Stimulated activated CD4-positive, alpha-beta T cell treated with anti-CD3 and anti-CD28 coated beads, Interleukin-2, amount 100 ng/mL, for 4 hours (primary cell): ENCODE data around the gene KIAA0586.
A peak's percentile ranks its signal among the peaks of the same experiment; 100 is the strongest.
"Not testable (repeated sequence)": the region's sequence is repeated elsewhere in the genome, so short reads cannot be mapped to it uniquely, and the experiment has no call there.

Experiments used
- DNase-seq: peaks from one replicate; pipeline ENCODE4 v3.0.0-alpha.2; 2020; ENCODE audit warnings: low read depth

The KIAA0586 gene

DNA sequence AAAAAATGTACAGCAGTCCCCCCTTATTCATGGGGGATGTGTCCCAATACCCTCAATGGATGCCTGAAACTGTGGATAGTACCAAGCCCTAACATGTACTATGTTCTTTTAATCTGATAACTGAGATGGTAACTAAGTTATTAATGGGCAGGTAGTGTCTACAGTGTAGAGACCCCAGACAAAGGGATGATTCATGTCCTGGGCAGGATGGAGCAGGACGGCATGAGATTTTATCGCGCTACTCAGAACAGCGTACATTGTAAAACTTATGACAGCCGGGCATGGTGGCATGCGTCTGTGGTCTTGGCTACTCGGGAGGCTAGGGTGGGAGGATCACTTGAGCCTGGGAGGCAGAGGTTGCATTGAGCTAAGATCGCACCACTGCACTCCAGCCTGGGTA lies 37.1 kb downstream of the KIAA0586 start:
- DNase-seq: no peak

DNA sequence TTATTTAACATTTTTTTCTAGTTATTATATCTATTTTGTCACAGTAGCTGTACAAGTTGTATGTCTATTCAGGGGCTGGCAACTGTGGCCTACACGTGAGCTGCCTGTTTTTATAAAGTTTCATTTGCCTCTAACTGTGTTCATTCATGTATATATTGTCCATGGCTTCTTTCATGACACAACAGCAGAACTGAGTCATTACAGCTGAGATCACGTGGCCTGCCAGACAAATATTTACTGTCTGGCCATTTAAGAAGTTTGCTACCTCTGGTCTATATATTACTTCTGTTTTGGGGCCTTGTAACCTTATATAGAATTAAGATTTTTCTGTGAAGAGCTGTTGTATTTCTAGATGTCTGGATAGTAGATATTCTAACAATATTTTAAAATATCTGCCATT lies 37.9 kb downstream of the KIAA0586 start:
- no peak for DNase-seq

DNA sequence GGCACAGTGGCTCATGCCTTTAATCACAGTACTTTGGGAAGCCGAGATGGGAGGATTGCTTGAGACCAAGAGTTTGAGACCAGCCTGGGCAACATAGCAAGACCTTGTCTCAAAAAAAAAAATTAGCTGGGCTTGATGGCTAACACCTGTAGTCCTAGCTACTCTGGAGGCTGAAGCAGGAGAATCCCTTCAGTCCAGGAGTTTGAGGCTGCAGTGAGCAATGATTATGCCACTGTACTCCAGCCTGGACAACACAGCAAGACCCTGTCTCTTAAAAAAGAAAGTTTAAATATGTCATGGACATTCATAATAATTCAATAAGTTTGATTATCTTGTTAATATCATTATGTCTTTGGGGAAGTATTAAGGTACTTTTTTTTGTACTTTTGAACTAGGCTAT lies 38.9 kb downstream of the KIAA0586 start:
- DNase-seq: no peak

DNA sequence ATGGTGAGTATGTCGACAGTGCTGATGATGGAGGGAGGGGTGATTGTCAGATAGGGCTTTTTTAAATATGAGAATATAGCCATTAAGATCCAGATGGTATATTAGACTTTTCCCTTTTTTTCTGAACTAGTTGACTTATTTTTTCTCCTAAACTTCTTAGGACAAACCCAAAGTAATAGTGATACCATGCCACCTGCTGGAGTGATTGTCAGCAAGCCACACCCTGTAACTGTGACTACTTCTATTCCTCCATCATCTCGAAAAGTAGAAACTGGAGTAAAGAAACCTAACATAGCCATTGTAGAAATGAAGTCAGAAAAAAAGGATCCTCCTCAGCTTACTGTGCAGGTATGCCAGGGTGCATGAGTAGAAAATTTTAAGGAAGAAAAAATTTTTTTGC lies 40.1 kb downstream of the KIAA0586 start:
- DNase-seq: no peak

DNA sequence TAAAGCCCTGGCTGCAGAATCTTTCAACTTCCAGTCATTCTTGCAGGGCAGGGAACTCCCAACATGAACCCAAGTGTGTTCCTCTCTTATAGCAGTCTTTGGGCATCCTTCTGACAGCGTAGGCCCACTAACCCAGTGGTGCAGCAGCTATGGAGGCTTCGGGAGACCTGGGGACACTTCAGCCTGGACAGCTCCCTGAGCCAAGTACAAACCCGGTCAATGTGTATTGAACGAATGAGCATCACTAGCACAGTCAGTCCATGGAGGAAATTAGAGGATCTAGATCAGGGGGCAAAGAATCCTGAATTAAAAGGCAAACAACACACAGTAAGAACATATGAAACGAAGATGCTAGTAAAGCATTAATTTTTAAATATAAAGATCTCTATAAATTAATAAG lies 41.8 kb downstream of the KIAA0586 start:
- no peak for DNase-seq

DNA sequence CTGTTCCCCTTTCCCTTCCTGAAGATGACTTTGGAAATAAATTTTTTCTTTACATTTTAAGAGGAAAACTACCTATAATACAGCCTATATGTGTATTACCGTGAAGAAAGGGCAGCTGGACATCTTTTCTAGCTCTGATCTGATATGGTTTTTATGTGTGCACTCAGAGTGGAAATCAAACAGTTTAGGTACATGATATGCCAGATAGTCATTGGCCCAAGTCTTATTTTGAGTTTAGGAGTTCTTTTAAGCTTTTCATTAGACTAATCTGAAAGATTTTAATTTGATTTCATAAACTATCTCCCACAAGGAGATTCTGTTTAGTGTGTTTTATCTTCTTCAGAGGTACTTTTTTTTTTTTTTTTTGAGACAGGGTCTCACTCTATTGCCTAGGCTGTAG lies 48.8 kb downstream of the KIAA0586 start:
- no peak for DNase-seq

DNA sequence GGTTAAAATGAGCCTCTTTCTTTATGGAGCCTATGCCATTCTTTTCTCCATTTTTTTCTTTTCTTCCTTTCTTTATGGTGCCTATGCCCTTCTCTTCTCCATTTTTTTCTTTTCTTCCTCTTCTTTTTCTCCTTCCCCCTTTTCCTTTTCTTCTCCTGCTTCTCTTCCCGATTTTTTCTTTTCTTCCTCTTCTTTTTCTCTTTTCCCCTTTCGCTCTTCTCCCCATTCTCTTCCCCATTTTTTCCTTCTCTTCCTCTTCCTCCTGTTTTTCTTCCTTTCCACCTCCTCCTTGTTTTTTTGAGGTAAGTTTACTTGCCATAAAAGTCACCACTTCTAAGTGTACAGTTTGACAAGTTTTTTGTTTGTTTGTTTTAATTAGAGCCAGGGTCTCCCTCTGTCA lies 50.1 kb downstream of the KIAA0586 start:
- no peak for DNase-seq

DNA sequence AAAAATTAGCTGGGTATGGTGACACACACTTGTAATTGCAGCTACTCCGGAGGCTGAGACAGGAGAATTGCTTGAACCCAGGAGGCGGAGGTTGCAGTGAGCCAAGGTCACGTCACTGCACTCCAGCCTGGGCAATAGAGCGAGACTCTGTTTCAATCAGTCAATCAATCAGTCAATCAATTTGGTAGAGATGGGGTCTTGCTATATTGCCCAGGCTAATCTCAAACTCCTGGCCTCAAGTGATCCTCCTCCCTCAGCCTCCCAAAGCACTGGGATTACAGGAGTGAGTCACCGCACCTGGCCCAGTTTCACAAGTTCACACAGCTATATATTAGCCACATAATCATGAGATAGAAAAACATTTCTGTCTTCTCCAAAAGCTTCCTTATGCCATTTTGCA lies 50.8 kb downstream of the KIAA0586 start:
- DNase-seq: not testable (repeated sequence)

DNA sequence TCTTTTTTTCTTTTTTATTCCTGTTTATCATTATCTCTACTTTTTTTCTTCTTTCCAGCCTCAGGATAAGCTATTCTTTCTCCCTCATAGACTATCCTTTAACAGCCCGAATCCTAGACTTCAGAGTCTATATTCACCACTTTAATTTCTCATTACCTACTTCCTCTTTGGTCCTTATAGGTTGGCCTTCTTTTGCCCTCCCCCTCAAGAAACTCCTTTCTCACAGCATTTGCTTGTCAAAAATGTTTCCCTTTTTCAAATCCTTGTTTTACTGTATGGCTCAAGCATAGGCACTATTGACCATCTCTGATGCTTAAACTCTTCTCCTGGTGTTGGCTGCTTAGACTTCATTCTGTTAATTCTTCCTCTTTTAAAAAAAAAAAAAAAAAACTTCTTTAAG lies 52.5 kb downstream of the KIAA0586 start:
- no peak for DNase-seq

DNA sequence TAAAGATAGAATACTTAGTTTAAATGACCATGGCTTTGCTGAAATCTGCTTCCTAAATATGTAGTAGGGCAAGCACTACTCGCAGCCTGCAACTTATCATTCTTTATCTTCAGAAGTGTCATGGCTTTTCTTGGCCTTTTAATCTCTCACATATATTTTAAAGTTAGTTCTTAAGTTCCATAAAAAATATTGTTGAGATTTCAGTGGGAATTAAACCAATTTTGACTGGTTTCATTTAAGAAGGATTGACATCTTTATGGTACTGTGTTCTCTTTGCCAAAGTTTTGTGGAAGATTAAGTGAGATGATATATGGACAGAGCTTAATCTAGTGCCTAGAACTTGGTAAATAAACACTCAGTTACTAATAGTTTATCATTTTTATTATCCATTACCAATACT lies 56.7 kb downstream of the KIAA0586 start:
- DNase-seq: no peak

DNA sequence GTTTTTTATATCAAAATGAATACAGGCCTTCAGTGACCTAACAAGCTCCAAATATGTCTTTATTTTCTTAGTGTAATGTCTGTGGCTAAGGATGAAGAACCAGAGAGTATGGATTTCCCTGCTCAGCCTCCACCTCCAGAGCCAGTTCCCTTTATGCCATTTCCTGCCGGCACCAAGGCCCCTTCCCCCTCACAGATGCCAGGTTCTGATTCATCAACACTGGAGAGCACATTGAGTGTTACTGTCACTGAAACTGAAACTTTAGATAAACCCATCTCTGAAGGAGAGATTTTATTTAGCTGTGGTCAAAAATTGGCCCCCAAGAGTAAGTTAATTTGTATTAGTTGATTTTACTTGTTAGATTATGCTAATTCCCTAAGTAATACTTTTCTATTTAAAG lies 61.0 kb downstream of the KIAA0586 start:
- DNase-seq: no peak

DNA sequence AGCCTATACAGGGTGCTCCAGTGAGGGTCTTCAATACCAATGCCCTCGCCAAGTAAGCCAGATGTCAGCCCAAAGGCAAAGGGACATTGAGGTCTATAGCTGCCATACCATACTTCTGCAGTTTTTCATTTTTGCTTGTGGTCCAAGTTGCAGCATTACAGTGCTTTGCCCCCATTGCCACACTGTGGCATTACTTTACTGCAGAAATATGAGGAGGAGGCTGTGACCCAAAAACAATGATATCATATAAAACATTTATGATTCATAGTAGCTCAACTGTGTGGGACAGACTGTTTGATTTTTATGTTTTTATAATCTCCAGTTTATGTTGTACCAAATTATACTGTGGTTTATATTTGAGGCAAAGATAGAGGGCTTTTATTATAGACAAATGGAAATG lies 64.1 kb downstream of the KIAA0586 start:
- DNase-seq: no peak

DNA sequence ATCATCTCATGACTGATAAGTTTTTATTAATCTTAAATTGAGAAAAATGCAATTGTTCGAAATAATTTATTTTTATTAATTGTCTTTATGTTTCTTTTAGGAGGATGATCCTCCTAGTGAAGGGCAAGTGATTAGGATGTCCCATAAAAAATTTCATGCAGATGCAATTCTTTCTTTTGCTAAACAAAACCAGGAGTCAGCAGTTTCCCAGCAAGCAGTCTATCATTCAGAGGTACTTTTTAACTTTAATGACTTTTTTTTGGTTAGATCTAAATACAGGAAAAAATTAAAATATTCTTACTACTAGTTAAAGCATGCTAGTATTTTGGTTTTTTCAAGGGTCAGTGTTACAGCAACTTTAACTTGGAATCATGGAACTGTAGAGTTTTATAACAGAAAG lies 64.5 kb downstream of the KIAA0586 start:
- no peak for DNase-seq

DNA sequence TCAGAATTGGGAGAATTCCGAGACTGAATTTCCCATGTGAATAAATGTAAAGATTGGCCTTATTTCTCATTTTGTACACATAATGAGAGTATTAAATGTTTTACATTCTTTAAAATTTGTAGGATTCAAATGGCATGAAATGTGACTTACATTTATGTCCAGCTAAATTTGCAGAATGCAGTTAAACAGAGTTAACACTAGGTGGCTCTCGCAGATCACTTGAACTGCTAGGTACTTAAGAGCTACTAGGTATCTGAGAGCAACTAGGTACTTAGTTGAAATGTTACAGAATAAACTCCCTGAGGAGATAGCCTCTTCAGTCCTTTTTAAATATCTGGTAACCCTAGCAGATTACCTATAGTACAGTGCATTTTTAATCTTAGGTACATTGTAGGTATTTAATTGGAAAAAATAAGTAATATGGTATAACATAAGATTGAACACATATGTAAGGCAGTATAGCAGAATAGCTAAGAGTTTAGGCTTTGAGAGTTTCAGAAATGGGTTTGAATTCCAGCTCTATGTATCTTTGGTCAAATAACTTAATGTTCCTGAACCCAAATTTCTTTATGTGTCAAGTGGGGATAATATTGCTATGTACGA lies 73.8 kb downstream of the KIAA0586 start:
- DNase-seq: peak; percentile 26

DNA sequence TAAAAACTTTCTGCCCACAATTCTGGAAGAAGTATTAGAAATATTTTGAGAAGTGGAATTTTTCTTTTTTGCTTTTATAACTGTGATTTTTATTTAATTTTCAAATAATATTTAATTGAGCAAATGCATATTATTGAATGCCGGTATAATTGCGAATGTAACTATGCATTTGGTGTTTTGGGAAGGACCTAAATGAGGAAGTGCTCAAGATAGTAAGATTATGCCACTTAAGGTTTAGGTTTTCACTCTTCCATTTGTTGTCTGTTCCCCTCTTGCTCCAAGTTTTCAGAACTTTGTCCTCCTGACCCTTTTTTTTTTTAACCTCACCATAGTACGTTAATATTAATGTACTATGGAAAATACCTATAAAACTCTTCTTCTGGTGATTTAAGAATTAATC lies 85.8 kb downstream of the KIAA0586 start:
- no peak for DNase-seq

DNA sequence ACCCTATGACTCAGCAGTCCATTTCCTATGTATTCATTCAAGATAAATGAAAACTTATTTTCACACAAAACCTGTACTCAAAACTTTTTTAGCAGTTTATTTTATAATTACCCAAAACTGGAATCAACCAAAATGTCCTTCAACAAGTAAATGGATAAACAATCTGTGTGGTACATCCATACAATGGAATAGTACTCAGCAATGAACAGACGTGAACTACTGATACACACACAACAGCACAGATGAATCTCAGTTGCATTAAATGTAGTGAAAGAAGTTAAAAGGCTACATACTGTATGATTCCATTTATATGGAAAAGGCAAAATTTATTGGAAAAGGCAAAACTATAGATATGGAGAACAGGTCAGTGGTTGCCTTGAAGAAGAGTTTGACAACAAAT lies 90.1 kb downstream of the KIAA0586 start:
- DNase-seq: no peak

DNA sequence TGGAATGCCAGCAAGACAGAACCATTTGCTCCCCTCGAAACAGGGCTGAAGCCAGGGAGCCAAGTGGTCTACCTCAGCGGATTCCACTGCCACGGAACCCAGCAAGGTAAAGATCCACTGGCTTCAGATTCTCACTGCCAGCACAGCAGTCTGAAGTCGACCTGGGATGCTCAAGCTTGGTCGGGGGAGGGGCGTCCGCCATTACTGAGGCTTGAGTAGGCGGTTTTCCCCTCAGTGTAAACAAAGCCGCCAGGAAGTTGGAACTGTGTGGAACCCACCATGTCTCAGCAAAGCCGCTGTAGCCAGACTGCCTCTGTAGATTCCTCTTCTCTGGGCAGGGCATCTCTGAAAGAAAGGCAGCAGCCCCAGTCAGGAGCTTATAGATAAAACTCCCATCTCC lies 98.2 kb downstream of the KIAA0586 start:
- DNase-seq: not testable (repeated sequence)

DNA sequence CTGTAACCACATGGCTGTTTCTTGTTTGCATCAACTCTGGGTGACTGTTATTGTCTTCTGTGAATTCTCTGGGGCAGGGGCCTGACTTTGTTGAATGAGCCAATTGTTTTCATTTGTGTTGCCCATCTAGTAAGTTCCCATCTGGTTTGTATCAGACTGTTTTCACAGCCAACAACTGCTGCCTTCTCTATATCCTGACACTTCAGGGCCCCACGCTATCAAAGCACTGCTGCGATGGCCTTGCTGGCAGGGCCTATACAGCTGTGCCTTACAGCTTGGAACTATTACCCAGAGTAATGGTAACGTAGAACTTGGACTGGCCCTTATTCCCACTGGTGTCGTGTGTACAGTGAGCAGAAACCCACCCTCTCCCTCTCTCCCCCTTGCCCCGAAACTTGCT lies 105.9 kb downstream of the KIAA0586 start:
- no peak for DNase-seq

DNA sequence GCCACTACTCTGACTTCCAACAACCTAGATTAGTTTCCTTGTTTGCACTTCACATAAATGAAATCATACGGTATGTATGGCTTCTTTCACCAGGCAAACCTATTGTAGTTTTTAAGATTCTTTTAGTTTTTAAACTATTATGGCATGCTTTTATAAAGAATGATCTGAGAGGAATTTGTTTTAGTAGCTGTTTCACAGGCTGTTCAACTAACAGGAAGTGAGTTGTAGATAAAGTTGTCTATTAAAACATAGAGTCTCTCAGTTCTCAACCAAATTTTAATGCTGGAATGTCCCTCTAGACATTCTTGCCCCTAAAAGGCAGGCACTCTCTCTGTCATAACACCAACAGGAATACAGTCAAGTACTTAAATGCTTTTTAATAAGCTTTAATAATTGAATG lies 107.5 kb downstream of the KIAA0586 start:
- DNase-seq: no peak

DNA sequence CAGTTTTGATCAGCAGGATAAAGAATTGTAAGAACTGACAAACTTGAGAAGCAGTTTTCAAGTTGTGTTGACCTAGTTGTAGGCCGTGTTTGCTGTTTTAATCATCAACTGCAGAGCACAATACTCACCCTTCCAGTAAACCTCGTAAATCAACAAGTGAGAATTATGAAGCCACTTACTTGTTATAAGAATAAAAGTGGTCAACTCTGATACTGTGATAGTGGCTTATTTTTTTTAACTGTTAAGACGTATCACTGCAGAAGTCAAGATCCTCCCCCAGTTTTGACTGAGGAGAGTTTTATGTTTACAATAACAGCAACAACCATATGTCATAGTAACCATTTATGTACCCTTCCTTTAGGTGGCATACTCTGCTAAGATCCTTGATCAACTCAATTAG lies 109.5 kb downstream of the KIAA0586 start:
- DNase-seq: no peak

DNA sequence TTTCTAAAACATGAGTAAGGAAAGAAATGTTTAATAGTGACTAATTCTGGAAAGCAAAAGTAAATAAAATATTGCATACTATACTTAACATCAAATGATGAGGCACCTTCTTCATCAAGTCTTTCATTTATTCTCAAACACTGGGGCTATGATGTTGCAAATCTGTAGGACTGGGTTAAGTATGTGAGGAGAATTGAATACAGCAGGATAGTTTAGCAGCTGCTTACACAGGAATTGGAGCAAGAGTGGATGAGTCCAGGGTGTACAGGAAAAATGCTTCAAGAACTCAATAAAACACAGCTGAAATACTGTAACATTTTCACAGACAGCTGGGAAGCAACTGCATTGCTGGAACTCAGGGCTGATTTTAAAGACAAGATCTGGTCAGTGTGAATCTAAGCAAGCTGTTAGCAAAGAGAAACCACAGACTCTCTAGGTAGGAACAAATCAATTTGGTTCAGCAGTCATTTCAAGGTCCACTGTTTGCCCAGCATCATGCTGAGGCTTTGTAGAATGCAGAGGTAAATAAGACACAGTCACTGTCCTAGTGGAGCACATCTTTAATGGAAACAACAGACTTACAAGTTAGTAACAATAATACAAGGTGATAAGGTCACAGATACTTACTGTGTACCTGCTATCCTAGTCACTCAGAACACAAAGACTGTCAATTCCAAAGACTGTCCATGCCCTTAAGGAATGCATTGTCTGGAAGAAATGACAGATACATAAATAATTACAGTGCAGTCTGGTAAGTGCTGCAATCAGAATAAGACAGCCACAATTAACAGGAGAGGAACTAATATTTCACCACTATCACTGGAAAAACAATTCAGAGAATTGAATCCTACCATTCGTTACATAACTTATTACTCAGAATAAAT lies 113.5 kb downstream of the KIAA0586 start:
- no peak for DNase-seq

DNA sequence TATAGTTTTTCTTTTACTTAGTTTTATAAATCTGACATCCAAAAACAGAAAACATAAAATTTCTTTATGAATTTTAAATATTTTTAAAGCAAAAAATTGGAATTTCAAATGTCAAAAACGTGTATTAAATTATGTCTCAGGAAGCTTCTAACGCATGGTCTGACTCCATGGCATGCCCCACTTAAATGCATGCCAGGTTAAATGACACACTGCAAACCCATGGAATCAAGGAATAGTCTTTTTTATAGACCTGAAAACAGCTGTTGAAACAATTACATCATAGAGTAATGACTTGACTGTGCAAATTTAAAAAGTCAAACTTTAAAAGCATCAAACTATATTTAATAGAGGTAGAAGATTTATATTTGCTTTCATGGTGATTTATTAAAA lies 114.1 kb downstream of the KIAA0586 start:
- no peak for DNase-seq

DNA sequence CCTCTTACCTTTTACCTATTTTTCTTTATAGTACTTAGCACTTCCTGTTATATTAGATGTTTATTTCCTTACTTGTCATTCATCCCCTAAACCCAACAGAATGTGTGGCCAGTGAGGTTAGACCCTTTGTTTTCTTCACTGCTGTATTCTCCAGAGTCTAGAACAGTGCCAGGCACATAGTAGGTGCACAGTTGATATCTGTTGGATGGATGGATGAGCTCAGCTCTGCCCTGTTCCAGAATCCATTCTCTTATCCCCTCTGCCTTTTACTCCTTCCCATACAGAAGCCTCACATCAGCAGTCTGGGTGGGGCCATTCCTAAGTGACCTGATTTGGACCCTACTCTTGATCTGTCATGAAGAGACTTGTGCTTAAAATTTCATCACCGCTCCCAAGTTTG lies 115.7 kb downstream of the KIAA0586 start:
- no peak for DNase-seq

DNA sequence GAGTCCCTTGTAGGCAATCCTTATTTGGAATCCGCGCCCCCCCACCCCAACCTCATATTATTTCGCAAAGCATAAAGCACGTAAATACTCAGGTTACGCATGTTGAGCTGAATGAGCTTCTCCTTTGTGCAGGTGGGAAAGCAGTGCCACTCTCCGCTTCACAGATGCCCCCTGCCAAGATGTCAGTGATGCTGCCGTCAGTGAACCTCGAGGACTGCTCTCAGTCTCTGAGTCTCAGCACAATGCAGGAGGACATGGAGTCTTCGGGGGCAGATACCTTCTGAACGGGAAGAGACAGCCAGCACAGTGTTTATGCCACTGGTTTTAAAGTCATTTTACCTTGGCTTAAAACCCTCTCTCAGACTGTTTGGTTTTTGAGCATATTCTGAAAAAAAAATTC lies 120.1 kb downstream of the KIAA0586 start:
- DNase-seq: no peak
